Stimulated activated CD4-positive, alpha-beta T cell treated with anti-CD3 and anti-CD28 coated beads, Interleukin-12 subunit alpha, Interleukin-12 subunit beta, amount 100 ng/mL, for 48 hours (primary cell): ENCODE measurements around the gene PSMD7.
A peak's percentile ranks its signal among the peaks of the same experiment; 100 is the strongest.
"Not testable (repeated sequence)": the region's sequence is repeated elsewhere in the genome, so short reads cannot be mapped to it uniquely, and the experiment has no call there.

Experiments
- DNase-seq, 3 donors: peaks; one replicate each; pipeline ENCODE4 v3.0.0-alpha.2; 2020; ENCODE audit warnings: low read depth in 2 of 3, low spot score in 1 of 3

Gene PSMD7

DNA sequence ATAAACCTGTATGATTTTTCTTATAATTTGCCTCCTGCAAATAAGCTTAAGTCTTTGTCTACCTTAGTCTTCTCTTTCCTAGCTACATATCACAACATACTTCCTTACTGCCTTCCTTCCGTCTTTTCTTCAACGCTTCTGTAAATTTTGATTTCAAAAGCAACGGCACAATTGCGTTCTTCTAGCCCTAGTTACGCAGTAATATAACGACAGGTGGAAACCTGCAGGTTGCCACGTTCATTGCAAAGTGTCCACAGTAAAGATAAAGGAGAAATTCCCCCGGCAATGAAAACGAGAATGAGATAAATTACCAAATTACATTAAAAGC lies 546 bp upstream of the PSMD7 start:
- DNase-seq: no peak

DNA sequence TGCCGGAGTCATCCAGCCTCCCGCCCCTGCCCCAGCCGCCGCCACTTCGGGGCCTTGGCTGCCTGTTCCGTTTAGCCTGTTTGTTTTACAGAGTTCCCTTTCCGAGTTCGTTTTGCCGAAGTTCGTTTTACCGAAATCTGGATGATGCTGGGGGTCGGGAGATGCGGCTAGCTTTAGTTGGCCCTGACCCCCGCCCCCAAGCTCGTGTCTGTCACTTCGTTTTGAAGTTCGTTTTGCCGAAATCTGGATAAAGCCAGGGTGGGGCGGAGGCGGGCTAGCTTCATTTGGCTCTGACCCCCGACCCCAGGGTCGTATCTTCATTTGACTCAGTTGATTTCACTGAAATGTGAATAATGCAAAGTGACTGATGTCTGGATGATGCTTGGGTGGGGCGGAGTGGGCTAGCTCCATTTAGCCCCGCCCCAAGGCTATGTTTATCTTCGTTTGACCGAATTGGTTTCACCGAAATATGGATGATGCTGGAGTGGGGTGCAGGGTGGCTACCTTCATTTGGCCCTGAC lies 591 bp downstream of the PSMD7 start:
- DNase-seq: peak; percentile 12 to 33 (median 20)

DNA sequence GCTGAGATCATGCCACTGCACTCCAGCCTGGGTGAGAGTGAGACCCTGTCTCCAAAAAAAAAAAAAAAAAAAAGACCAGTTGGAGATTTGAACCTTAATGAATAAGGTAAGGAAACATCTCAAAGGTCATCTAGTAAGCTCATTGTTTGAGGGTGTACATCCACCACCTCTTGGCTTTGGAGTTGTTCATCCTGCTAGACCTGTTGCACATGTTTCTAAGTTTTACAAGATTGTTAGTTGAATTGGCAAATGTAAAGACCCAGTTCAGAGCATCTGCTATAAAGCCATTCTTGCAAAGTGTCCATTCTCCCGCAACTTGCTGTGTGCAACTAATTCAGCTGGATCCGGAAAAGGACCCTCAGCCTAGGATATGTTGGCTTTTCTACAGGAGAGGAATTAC lies 1.5 kb downstream of the PSMD7 start:
- DNase-seq: no peak

DNA sequence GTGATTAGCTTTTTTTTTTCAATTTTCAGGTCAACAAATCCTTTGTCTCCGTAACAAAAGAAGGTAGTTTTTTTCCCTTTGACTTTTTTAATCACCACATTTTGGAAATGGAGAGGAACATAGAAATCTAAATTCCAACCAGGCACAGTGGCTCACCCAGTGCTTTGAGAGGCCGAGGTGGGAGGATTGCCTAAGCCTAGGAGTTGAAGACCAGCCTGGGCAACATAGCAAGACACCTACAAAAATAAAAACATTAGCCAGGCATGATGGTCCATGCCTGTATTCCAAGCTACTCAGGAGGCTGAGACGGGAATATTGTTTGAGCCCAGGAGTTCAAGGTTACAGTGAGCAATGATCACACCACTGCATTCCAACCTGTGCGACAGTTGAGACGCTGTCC lies 5.7 kb downstream of the PSMD7 start:
- DNase-seq: no peak

DNA sequence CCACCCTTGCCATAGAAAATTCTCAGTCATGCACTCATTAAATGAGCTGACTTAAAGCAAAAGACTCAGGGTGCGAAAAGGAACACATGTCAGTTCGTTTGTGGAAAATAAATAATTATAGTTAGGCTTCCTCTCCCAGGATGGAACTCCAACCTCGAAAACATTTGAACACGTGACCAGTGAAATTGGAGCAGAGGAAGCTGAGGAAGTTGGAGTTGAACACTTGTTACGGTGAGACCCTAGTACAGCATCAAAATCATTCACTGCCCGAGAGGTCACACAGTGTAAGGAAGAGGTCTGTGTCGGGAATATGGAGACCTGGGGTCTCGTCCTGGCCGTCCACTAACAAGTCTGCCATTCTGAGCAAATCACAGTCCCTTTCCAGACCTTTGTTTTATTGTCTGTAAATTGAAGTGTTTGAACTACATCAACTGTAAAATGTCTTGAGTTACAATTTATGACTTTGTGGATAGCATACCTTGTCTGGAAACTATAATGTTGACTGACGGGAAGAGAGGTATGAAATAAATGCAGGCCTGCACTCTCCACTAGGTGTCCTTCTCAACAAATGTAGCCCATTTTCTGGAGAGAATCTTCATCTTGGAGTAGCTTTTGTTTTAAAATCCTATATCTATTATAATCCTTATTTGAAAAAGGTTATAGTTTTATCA lies 7.7 kb downstream of the PSMD7 start:
- no peak for DNase-seq

DNA sequence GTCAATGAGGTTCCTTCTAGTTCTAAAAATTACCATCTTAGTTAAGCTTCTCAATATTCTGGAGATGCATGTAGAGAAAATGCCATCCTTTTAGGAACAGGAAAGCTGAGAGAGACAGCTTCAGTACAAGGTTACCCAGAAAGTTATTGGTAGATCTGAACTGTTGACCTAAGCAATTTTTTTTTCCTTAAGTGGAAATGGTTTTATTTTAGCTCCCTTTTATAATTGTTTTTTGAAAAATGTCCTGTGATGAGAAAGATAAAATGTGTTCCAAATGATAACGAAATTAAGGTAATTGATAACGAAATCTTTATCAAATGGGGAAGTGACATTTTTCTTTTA lies 8.2 kb downstream of the PSMD7 start:
- DNase-seq: no peak

DNA sequence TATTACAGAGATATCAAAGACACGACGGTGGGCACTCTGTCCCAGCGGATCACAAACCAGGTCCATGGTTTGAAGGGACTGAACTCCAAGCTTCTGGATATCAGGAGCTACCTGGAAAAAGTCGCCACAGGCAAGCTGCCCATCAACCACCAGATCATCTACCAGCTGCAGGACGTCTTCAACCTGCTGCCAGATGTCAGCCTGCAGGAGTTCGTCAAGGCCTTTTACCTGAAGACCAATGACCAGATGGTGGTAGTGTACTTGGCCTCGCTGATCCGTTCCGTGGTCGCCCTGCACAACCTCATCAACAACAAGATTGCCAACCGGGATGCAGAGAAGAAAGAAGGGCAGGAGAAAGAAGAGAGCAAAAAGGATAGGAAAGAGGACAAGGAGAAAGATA lies 8.7 kb downstream of the PSMD7 start:
- DNase-seq: no peak

DNA sequence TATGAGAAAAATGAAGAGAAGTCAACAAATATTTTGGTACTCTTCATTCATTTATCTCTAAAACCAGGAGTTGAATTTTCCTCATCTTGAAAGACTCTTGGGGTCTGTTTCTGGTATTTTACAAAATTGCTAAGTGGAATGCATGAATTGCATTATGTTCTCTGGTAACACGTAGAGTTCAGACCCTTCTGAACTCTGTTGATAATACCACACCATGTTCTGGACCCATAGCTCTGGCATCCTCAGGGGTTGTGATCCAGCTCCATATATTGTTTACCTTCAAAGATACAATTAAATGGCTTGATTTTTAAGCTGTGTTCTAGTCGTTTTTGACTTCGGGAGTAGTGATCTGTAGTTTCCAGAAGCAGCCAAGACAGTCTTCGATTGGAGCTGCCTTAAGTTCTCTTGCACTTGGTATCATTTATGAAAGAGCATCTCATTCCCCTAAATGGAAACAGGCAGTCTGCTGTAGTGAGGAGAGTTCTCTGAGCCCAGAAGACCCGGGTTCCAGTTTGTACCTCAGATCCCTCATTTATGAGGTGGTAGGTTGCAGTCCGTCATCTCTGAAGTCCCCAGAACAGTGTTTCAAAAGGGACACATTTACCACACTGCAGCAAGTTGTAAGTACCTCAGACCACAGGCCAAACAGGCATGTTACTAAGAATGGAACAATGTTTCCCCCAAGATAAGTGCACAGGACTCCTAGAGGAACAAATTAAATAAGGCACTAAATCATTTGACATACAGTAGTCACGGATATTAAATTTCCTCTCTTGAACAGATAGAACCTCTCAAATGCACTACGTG lies 9.6 kb downstream of the PSMD7 start:
- no peak for DNase-seq

DNA sequence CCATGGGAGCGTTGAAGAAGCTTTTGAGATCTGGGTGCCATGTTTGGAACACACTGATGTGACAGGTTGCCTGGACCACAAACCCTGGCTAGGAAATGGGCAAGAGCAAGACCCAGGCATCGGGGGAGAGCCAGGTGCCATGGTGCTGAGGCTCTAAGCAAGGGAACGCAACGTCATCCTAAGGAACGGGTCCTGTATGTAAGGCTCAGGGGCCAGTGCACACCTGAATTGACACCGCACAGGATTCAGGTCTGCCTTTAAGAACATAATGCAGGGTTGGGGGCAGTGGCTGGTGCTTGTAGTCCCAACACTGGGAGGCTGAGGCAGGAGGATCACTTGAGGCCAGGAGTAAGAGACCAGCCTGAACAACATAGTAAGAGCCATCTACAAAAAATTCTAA lies 10.8 kb downstream of the PSMD7 start:
- no peak for DNase-seq

DNA sequence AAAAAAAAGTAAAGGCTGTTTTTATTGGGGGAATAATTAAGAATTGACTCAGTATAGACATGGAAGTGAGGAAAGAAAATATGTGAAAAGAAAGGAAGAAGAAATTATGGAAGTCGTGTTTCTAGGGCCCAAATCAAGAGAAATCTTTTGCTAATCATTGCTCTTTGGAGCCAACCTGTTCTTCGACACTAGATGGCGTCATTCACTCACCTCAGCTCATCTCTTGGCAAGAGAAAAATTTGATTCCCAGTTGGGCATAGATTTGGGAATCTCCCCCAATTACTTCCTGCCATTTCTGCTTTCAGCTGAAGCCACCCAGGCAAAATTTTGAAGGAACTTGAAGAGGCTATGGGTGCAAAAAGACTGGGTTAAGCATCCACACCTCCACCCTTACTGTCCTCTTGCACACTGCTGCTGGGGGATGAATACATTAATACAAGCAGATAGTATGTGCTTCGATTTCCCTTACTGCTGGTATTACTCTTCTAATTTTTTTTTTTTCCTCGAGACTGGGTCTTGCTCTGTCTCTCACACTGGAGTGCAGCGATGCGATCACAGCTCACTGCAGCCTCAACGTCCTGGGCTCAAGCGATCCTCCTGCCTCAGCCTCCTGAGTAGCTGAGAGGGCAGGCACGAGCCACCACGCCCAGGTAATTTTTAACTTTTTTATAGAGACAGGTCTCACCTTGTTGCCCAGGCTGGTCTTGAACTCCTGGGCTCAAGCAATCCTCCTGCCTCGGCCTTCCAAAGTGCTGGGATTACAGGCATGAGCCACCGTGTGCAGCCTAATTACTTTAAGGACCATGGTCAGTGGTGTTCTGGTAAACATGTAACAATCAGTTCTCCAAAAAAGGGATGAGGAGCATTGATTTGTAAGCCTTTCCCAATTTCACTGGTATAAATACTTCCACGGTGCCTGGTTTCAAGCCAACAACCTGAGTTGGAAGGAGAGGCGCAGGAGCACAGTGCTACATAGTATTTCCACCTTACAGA lies 13.5 kb downstream of the PSMD7 start:
- no peak for DNase-seq

DNA sequence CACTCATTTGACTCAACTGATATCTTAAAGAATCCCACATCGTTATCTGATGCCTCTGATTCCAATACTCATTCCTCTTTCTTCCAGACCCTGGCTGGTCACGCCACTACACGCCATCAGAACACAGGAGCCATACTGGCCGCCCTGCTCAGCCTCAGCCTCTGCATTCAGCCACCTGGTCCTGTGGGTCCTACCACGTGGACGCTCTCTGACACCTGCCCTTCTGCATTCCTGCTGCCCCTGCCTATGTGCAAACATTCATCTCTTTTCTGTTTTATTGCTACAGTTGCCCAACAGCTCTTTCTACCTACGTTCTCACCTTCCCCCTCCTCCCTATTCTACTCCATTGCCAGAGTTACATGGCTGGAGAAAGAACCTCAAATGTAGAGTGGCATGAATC lies 18.4 kb downstream of the PSMD7 start:
- no peak for DNase-seq

DNA sequence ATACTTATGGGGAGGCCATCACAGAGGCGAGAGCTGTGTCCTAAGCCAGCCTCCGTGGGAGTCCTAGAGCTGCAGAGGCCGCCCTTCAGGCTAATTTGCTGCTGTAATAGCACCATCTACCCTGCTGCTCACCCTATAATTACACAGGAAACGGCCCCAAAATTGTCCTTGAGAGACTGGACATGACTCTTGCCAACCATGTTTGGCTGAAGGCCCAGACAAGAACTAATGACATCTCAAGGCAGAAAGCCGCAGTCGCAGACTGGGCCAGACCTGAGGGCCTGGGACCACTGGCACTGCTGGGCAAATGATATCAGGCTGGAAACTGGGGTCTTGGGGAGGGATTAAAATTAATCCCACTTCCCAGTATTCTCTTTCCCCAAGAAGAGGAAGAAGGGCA lies 24.1 kb downstream of the PSMD7 start:
- no peak for DNase-seq

DNA sequence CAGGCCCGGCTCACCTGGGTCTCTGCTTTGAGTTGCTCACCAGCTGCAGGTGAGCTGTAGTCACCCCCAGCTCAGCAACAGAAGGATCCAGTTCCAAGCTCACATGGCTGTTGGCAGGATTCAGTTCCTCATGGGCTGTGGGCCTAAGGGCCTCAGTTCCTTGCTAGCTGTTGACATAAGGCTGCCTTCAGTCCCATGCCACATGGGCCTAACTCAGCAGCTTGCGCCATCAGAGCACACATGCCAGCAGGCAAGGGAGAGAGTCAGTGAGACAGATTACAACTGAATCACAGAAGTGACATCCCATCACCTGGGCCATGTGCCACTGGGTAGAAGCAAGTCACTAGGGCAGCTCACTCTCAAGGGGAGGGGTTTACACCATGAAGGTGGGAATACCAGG lies 24.7 kb downstream of the PSMD7 start:
- no peak for DNase-seq

DNA sequence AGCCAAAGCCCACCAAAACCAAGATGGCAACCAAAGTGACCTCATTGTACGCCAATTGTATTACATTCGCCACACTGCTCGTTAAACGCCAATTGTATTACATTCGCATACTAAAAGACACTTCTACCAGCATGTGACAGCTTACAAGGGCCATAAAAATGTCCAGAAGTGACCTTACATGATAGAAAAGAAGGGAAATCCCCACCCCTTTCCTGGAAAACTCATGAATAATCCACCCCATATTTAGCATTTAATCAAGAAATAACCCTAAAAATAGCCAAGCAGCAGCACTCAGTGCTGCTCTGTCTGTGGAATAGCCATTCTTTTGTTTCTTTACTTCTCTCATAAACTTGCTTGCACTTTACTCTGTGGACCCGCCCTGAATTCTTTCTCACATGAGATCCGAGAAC lies 25.7 kb downstream of the PSMD7 start:
- DNase-seq: no peak

DNA sequence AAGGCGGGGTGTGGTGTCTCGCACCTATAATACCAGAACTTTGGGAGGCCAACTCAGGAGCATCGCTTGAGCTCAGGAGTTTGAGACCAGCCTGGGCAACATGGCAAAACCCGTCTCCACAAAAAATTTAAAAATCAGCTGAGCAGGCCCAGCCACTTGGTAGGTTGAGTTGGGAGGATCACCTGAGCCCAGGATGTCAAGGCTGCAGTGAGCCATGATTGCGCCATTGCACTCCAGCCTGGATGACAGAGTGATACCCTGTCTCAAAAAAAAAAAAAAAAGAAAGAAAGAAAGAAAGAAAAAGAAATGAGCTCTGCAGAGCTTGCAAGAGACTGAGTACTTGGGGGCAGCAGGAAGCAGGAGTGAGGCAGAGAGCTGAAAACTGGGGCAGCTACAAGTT lies 28.2 kb downstream of the PSMD7 start:
- DNase-seq: not testable (repeated sequence)

DNA sequence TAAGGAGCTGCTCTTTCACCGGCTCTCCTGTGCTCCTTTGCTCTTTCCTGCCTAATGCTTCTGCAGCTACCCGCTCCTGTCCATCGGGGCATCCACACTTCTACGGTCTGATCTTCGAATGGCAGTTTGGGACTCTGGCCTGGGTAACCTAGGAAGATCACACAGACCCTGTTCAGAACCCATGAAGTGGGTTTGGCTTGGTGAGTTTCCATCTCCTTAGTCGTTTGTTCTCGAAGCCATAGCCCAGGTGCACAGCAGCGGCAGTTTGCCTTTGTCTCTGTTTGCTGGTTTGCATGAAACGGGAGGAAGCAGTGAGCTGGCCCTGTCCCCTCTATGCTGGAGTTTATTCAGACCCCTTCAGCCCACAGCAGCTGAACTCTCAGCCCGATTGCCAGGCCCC lies 29.0 kb downstream of the PSMD7 start:
- DNase-seq: no peak

DNA sequence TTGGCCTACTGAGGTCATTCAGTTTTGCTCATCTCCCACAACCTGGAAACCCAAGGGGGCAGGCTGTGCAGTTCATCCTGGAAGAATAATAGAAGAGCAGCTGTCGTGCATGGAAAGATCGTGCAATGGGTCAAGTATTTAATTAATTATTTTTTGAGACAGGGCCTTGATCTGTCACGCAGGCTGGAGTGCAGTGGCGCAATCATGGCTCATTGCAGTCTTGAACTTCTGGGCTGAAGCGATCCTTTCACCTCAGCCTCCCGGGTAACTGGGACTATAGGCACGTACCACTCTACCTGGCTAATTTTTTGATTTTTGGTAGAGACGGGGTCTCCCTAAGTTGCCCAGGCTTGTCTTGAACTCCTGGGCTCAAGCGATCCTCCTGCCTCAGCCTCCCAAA lies 31.7 kb downstream of the PSMD7 start:
- not testable (repeated sequence) for DNase-seq

DNA sequence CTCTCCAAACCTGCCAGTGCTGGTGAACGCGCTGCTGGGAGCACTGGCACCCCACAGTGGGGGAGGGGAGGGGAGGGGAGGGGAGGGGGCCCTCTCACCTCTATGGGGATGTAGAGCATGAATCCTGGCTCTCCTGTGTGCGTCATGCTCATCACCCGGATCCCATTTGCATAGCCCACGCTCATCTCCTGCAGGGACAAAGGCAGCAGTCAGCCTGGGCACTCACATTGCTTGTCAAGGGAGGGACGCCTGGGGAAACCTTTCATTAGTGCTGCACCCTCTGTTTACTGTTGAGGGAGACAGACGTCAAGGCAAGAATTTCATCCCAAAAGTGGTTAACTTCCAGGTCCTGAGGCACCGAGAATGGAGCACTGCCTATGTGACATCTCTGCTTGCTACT lies 35.9 kb downstream of the PSMD7 start:
- DNase-seq: not testable (repeated sequence)

DNA sequence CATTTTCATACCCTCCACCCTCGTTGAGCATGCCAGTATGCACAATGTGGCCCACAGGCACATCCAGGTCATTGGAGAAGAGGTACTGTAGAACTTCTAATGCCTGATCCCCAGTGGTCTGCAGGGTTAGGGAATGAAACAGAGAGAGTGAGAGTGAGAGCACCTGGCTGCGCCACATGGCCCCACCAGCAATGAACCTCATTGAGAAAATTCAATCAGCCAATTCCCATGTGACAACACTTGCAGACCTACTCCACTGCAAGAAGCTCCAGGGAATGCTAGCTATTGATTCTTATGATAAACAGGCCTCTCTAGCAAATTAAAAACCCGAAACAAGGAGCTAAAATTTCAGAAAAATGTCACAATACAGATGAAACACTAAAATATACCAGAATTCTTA lies 40.9 kb downstream of the PSMD7 start:
- not testable (repeated sequence) for DNase-seq

DNA sequence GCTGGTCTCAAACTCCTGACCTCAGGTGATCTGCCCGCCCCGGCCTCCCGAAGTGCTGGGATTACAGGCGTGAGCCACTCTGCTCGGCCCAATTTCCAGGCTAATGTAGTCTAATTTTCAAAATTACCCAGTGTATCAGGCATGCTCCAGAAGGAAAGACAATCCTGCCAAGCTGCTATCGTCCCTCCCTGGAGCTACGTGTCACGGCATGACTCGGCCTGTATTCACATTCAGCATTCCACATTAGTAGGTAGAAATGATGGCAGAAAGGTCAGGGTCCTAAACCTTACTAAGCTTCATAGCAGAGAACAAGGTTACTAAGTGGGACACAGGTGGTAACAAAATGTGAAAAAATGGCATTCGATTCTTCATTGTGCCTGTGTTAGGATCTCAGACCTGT lies 42.6 kb downstream of the PSMD7 start:
- not testable (repeated sequence) for DNase-seq

DNA sequence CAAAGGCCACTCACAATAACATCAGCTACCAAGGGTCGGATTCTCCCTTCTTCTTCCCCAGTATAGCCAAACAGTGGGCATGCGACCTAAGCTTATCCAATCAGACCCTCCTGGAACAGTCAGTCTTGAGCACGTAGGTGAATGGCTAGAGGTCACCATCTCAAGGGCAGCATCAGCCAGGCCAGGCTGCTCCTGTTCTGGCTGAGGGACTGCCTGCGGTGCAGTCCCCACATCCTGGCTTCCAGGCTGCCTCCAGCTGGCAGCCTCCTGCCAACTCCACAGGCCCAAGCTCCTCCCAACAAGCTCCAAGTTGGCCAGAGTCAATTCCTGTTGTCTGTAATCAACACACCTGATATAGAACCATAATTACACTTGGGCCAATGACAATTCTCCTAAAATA lies 56.4 kb downstream of the PSMD7 start:
- not testable (repeated sequence) for DNase-seq
